Neuronal stem cell (in vitro differentiated cells): ENCODE results near the gene ZNF821.
A peak's percentile ranks its signal among the peaks of the same experiment; 100 is the strongest.
"Not testable (repeated sequence)": the region's sequence is repeated elsewhere in the genome, so short reads cannot be mapped to it uniquely, and the experiment has no call there.

Source experiments
- DNase-seq: peaks from one replicate; pipeline ENCODE4 v3.0.0-alpha.2; 2013; ENCODE audit warnings: low spot score
- H2AFZ ChIP-seq: one replicate; pipeline ENCODE4 v1.6.1; 2013; ENCODE audit warnings: mild to moderate bottlenecking, low read length, inconsistent platforms
- H2AK5ac ChIP-seq: 2 replicates; pipeline ENCODE4 v1.6.1; 2013; ENCODE audit warnings: low read depth, mild to moderate bottlenecking, inconsistent platforms, low read length, moderate library complexity, mixed read lengths
- H2BK120ac ChIP-seq: 2 replicates; pipeline ENCODE4 v1.6.1; 2013; ENCODE audit warnings: low read depth, mild to moderate bottlenecking, inconsistent platforms, low read length, moderate library complexity, mixed read lengths
- H2BK12ac ChIP-seq: one replicate; pipeline ENCODE4 v1.6.1; 2013; ENCODE audit warnings: low read length, inconsistent platforms
- H2BK15ac ChIP-seq: 2 replicates; pipeline ENCODE4 v1.6.1; 2013; ENCODE audit warnings: mild to moderate bottlenecking, low read length, inconsistent platforms, mixed read lengths
- H2BK5ac ChIP-seq: one replicate; pipeline ENCODE4 v1.6.1; 2013; ENCODE audit warnings: inconsistent platforms, mild to moderate bottlenecking, low read length, moderate library complexity
- H3K14ac ChIP-seq: one replicate; pipeline ENCODE4 v1.6.1; 2013; ENCODE audit warnings: low read length, inconsistent platforms
- H3K18ac ChIP-seq: 2 replicates; pipeline ENCODE4 v1.6.1; 2013; ENCODE audit warnings: low read length, inconsistent platforms
- H3K23ac ChIP-seq: 2 replicates; pipeline ENCODE4 v1.6.1; 2013; ENCODE audit warnings: low read depth, mild to moderate bottlenecking, mixed read lengths, low read length, inconsistent platforms; ENCODE audit not compliant: poor library complexity
- H3K27ac ChIP-seq: replicated peaks from 3 replicates; pipeline ENCODE4 v1.5.1; 2013; ENCODE audit warnings: low read length, inconsistent platforms
- H3K27me3 ChIP-seq, 3 experiments: 2 replicates each; pipeline ENCODE4 v1.6.1; 2013; ENCODE audit warnings: low read length in 3 of 3, mild to moderate bottlenecking in 2 of 3, inconsistent platforms in 1 of 3, low read depth in 1 of 3, mixed read lengths in 1 of 3, moderate library complexity in 1 of 3; ENCODE audit not compliant: control insufficient read depth in 3 of 3, insufficient read depth in 3 of 3
- H3K36me3 ChIP-seq, 2 donors: replicated peaks in 1 of 2; 2 replicates each; pipeline ENCODE4 v1.6.1; 2013; ENCODE audit warnings: low read length in 2 of 2; ENCODE audit not compliant: control insufficient read depth in 2 of 2, insufficient read depth in 2 of 2
- H3K4ac ChIP-seq: 2 replicates; pipeline ENCODE4 v1.6.1; 2013; ENCODE audit warnings: inconsistent platforms, mild to moderate bottlenecking, low read length, moderate library complexity
- H3K4me1 ChIP-seq, 2 donors: 1 replicate in 1 of 2; 2 replicates in 1 of 2; pipeline ENCODE4 v1.6.1; 2013; ENCODE audit warnings: low read length in 2 of 2, low read depth in 1 of 2; ENCODE audit not compliant: control insufficient read depth in 2 of 2, insufficient read depth in 1 of 2
- H3K4me2 ChIP-seq: one replicate; pipeline ENCODE4 v1.6.1; 2013; ENCODE audit warnings: mild to moderate bottlenecking, low read length, inconsistent platforms; ENCODE audit not compliant: insufficient read depth, poor library complexity, severe bottlenecking
- H3K4me3 ChIP-seq, 2 donors: 2 replicates each; pipeline ENCODE4 v1.5.1; 2013; ENCODE audit warnings: low read length in 2 of 2, mild to moderate bottlenecking in 2 of 2, inconsistent platforms in 1 of 2, moderate library complexity in 1 of 2
- H3K79me1 ChIP-seq: one replicate; pipeline ENCODE4 v1.6.1; 2013; ENCODE audit warnings: low read depth, mild to moderate bottlenecking, inconsistent platforms, low read length, moderate library complexity
- H3K9ac ChIP-seq: one replicate; pipeline ENCODE4 v1.6.1; 2013; ENCODE audit warnings: mild to moderate bottlenecking, low read depth, low read length, inconsistent platforms; ENCODE audit not compliant: poor library complexity
- H3K9me3 ChIP-seq, 2 donors: replicated peaks in 1 of 2; 2 replicates each; pipeline versions ENCODE3 to v1.6.1; 2013; ENCODE audit warnings: low read length in 2 of 2, mild to moderate bottlenecking in 2 of 2, inconsistent platforms in 1 of 2, low read depth in 1 of 2, mixed read lengths in 1 of 2, moderate library complexity in 1 of 2; ENCODE audit not compliant: control insufficient read depth in 2 of 2, insufficient read depth in 1 of 2
- H4K8ac ChIP-seq: one replicate; pipeline ENCODE4 v1.6.1; 2013; ENCODE audit warnings: low read depth, mild to moderate bottlenecking, inconsistent platforms, low read length, moderate library complexity
- H4K91ac ChIP-seq: one replicate; pipeline ENCODE4 v1.6.1; 2013; ENCODE audit warnings: low read length, low read depth, mild to moderate bottlenecking, inconsistent platforms; ENCODE audit not compliant: poor library complexity
- WGBS, 2 donors: extraction: QIAGEN DNeasy Blood & Tissue Kit; methylation state at CpG; one replicate each; pipeline ENCODE4 v1.1.7; 2013; ENCODE audit warnings: missing lambda C conversion rate in 2 of 2, mixed read lengths in 1 of 2; ENCODE audit not compliant: insufficient read length in 2 of 2, insufficient replicate concordance in 1 of 2; ENCODE audit errors: extremely low coverage in 2 of 2; 5-methylcytosine and 5-hydroxymethylcytosine counted together

Gene ZNF821

DNA sequence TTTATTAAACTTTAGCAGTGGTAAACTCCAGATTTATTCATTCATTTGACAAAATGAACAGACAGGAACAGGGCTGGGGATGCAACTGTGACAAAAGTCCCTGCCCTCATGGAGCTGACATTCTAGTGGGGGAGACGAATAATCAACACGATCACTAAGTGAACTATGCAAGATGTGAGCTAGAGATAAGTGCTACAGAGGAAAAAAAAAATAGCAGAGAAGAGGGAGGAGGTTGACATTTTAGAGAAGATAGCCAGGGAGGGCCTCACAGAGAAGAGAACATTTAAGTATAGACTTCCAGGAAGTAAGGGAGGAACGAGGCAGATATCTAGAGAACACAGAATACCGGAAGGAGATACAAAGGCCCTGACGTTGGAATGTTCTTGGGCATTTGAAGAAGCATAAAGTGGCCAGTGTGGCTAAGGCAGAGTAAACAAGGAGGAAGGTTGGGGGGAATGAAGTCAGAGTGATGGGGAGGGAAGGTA lies 57.4 kb downstream of the ZNF821 start:
- H3K4ac ChIP-seq, result no peak overlapping the region
- H3K27ac ChIP-seq, result no peak overlapping the region
- H3K14ac ChIP-seq, result no peak overlapping the region
- no peak overlapping the region for H2BK5ac ChIP-seq
- no peak overlapping the region for H3K4me3 ChIP-seq
- H4K8ac ChIP-seq, result no peak overlapping the region
- no peak overlapping the region for H4K91ac ChIP-seq
- no peak overlapping the region for H2AK5ac ChIP-seq
- no peak overlapping the region for H2BK120ac ChIP-seq
- H3K9me3 ChIP-seq, result no peaks in the 10 kb centered on the region
- WGBS, 2 donors, result no CpG with 5 or more reads among the region's 5 CpGs
- no peak overlapping the region for H3K18ac ChIP-seq
- no peaks in the 10 kb centered on the region for H3K27me3 ChIP-seq
- H3K9ac ChIP-seq, result no peak overlapping the region
- H2AFZ ChIP-seq, result no peak overlapping the region
- no peak overlapping the region for H2BK12ac ChIP-seq
- no peak overlapping the region for H2BK15ac ChIP-seq
- H3K79me1 ChIP-seq, result no peaks in the 10 kb centered on the region
- no peak overlapping the region for H3K4me2 ChIP-seq
- no peak for DNase-seq
- H3K36me3 ChIP-seq, result no peaks in the 10 kb centered on the region
- H3K4me1 ChIP-seq, result no peaks in the 10 kb centered on the region
- no peak overlapping the region for H3K23ac ChIP-seq

DNA sequence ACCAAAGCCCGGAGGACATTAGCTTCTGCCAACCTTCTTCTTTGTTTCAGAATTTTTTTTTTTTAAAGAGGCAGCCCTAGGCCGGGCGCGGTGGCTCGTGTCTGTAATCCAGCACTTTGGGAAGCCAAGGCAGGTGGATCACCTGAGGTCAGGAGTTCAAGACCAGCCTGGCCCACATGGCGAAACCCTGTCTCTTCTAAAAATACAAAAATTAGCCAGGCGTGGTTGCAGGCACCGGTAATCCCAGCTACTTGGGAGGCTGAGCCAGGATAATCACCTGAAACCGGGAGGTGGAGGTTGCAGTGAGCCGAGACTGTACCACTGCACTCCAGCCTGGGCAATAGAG lies 66.9 kb downstream of the ZNF821 start:
- not testable (repeated sequence) for H3K18ac ChIP-seq, H2AK5ac ChIP-seq, DNase-seq, H3K4ac ChIP-seq, H3K9ac ChIP-seq, H3K27me3 ChIP-seq, H4K8ac ChIP-seq, H3K4me3 ChIP-seq, H3K23ac ChIP-seq, H2BK120ac ChIP-seq, H2BK15ac ChIP-seq, H2BK5ac ChIP-seq, H2BK12ac ChIP-seq, H3K36me3 ChIP-seq, H3K9me3 ChIP-seq, H3K79me1 ChIP-seq, H3K27ac ChIP-seq, H3K14ac ChIP-seq, H4K91ac ChIP-seq, H3K4me1 ChIP-seq, H3K4me2 ChIP-seq
- WGBS, 2 donors, result no CpG with 5 or more reads among the region's 10 CpGs
- peak overlapping the region; percentile 78 for H2AFZ ChIP-seq

DNA sequence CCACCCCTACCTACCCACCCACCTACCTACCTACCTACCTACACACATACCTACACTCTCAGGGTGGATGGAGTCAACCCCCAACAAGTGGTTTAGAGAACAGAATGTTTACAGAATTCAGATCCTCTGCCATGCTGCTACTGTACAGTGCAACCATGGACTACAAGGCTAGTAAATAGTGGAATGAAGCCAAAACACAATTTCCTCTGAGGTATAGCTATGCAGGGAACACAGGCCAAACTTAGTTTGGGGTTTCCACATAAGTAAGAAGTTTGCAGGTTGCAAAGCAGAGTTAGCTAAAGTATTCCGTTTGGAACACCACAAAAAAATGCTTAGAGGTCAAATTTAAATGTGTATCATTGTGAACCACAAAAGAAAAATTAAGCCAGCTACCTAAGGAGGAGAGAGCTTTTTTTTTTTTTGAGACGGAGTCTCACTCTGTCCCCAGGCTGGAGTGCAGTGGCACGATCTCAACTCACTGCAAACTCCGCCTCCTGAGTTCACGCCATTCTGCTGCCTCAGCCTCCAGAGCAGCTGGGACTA lies 72.7 kb downstream of the ZNF821 start:
- Histone ChIP-seq H3K14ac (no peak overlapping the region), H3K4me1 (peaks cover 0 to 5% of the 10 kb centered on the region in 2 donors), H4K91ac (no peak overlapping the region), H3K4ac (no peak overlapping the region), H3K79me1 (peaks cover 5% of the 10 kb centered on the region), H3K9ac (no peak overlapping the region), H2AFZ (no peak overlapping the region), H3K9me3 (no peaks in the 10 kb centered on the region), H2BK12ac (no peak overlapping the region), H3K27me3 (no peaks in the 10 kb centered on the region), H2AK5ac (no peak overlapping the region), H3K36me3 (peaks cover 0 to 6% of the 10 kb centered on the region in 2 donors), H3K4me2 (no peak overlapping the region), H2BK120ac (no peak overlapping the region), H2BK5ac (no peak overlapping the region), H2BK15ac (no peak overlapping the region), H3K18ac (no peak overlapping the region), H4K8ac (no peak overlapping the region), H3K4me3 (no peak overlapping the region), H3K27ac (no peak overlapping the region), H3K23ac (no peak overlapping the region)
- DNase-seq, result no peak
- no CpG with 5 or more reads among the region's 5 CpGs for WGBS, 2 donors

DNA sequence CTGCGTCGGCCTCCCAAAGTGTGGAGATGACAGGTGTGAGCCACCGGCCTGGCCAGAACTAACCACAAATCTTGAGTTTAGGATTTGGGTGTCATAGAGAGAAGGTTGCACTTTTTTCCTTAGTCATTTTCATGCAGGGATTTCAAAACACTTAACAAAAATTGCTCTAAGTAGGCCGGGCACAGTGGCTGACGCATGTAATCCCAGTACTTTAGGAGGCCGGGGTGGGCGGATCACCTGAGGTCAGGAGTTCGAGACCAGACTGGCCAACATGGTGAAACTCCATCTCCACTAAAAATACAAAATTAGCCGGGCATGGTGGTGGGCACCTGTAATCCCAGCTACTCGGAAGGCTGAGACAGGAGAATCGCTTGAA lies 73.8 kb downstream of the ZNF821 start:
- not testable (repeated sequence) for H3K4me3 ChIP-seq, H3K27me3 ChIP-seq, H2BK15ac ChIP-seq, H4K8ac ChIP-seq, H3K9me3 ChIP-seq, H2BK120ac ChIP-seq, H3K9ac ChIP-seq, H3K4ac ChIP-seq, H2AK5ac ChIP-seq, H4K91ac ChIP-seq, DNase-seq, H3K23ac ChIP-seq, H3K4me2 ChIP-seq, H2AFZ ChIP-seq, H3K14ac ChIP-seq, H3K4me1 ChIP-seq, H2BK5ac ChIP-seq, H3K79me1 ChIP-seq, H2BK12ac ChIP-seq, H3K27ac ChIP-seq, H3K18ac ChIP-seq
- H3K36me3 ChIP-seq, result peaks cover 0 to 17% of the 10 kb centered on the region in 2 donors
- no CpG with 5 or more reads among the region's 11 CpGs for WGBS, 2 donors
